Measurements from ENCODE around the gene ABCA7.

Gene ABCA7

GRCh38 chr19:1093330-1093729, 53.4 kb downstream of the ABCA7 start:
- Mint-ChIP-seq H3K4me1 (peaks cover 39% of the 10 kb centered on the region), H3K36me3 (ENCODE audit: low read depth) (no peaks in the 10 kb centered on the region), H3K27ac (no peak overlapping the region), H3K27me3 (ENCODE audit: low read depth, poor library complexity) (peaks cover 3% of the 10 kb centered on the region), H3K4me3 (peak overlapping the region; percentile 93), H3K9me3 (no peaks in the 10 kb centered on the region)
- no peak for TF ChIP-seq CTCF (IDR thresholded peaks at IDR 0.05)
- no peak for DNase-seq

DNA sequence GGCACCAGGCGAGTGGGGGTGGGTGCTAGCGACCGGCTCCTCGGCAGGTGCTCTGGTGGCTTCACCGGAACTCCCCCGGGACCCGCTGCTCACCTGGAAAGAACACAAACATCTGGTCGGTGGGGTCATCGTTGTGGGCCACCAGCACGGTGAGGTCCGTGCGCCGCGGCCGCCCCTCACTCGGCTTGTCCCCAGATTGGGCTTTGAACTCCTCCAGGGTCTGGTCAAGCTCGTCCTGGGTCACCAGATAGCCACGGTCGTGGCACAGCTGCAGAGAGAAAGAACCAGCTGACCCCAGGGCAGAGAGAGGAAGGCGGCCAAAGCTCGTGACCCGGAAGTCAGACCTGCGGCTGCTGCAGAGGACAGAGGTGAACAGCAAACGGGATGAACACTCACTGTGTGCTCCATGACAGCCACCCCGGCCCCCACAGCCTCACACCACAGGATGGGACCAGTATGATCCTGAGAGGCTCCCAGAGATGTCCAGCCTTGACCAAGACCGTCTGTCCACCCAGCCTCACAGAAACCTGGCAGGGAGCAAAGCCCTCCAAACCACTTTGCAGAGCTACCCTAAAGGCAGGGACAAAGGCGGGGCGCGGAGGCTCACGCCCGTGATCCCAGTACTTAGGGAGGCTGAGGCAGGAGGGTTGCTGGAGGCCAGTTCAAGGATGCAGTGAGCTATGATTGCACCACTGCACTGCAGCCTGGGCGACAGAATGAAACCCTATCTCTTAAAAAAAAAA, 54.1 kb downstream of the ABCA7 start:
- TF ChIP-seq CTCF (IDR thresholded peaks at IDR 0.05), result no peak
- DNase-seq, result no peak
- no peaks in the 10 kb centered on the region for H3K36me3 Mint-ChIP-seq (ENCODE audit: low read depth)
- peak overlapping the region; percentile 93 for H3K4me3 Mint-ChIP-seq
- peaks cover 4% of the 10 kb centered on the region for H3K9me3 Mint-ChIP-seq
- H3K27me3 Mint-ChIP-seq (ENCODE audit: low read depth, poor library complexity), result peaks cover 3% of the 10 kb centered on the region
- peaks cover 45% of the 10 kb centered on the region for H3K4me1 Mint-ChIP-seq
- no peak overlapping the region for H3K27ac Mint-ChIP-seq

- peaks cover 48% of the 10 kb centered on the region for H3K4me1 Mint-ChIP-seq
- H3K27ac Mint-ChIP-seq, result no peak overlapping the region
- peak overlapping the region; percentile 93 for H3K4me3 Mint-ChIP-seq
- H3K36me3 Mint-ChIP-seq (ENCODE audit: low read depth), result no peaks in the 10 kb centered on the region
- DNase-seq, result no peak
- no peak for TF ChIP-seq CTCF (IDR thresholded peaks at IDR 0.05)
- peaks cover 3% of the 10 kb centered on the region for H3K27me3 Mint-ChIP-seq (ENCODE audit: low read depth, poor library complexity)
- peaks cover 5% of the 10 kb centered on the region for H3K9me3 Mint-ChIP-seq
Observed at GRCh38 chr19:1094655-1094977, 54.7 kb downstream of the ABCA7 start.

DNA sequence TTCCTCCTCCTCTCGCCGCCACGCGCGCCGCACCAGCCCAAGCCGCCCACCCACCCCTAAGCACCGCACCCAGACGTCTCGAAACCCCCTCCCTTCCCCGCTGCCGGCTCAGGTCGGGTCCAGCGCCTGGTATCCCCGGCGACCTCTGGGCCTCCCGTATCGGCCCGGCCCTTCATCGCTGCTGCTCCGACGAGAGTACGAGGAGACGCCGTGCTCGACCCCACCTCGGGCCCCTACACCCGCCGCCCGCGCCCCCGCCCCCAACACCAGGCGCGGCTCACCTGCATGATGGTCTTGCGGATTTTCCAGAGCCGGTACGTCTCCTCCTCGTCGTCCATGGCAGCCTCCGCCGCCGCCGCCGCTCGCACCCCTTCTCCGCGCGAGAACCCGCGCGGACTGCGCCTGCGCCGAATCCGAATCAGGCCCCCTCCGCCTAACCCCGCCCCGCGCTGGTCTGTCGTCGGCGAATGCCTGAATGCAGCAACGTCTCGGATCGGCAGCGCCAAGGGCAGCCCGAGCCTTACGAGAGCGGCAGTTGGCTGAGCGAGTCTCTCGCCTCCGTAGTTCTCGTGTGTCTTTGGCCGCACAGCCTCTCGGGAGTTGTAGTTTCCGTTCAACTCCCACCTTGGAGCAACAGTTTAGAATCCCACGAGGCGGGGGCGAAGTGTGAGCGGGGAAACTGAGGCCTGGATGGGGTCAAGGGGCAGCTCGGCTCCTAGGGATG, 55.2 kb downstream of the ABCA7 start, which contains the start of gene POLR2E:
Gene POLR2E (minus strand): TSS at position 398 of the 724 bp plus-strand sequence. CDS start 60 bp downstream, at position 338.
- peak within 1 kb of the TSS; percentile 44 for H3K27ac Mint-ChIP-seq
- H3K9me3 Mint-ChIP-seq, result peaks cover 5% of the 10 kb centered on the region
- peaks cover 3% of the 10 kb centered on the region for H3K27me3 Mint-ChIP-seq (ENCODE audit: low read depth, poor library complexity)

GRCh38 chr19:1097810-1098176, 57.9 kb downstream of the ABCA7 start:
- H3K4me1 Mint-ChIP-seq, result peaks cover 68% of the 10 kb centered on the region
- peak overlapping the region; percentile 80 for H3K27ac Mint-ChIP-seq
- no peaks in the 10 kb centered on the region for H3K36me3 Mint-ChIP-seq (ENCODE audit: low read depth)
- H3K9me3 Mint-ChIP-seq, result peaks cover 5% of the 10 kb centered on the region
- no peak for DNase-seq
- H3K27me3 Mint-ChIP-seq (ENCODE audit: low read depth, poor library complexity), result peaks cover 3% of the 10 kb centered on the region
- peak overlapping the region; percentile 40 for H3K4me3 Mint-ChIP-seq
- TF ChIP-seq CTCF (IDR thresholded peaks at IDR 0.05), result no peak

More for the DNA sequence above, 55.2 kb downstream of the ABCA7 start, which contains the start of gene POLR2E:
- no peaks in the 10 kb centered on the region for H3K36me3 Mint-ChIP-seq (ENCODE audit: low read depth)
- H3K4me1 Mint-ChIP-seq, result peaks cover 52% of the 10 kb centered on the region
- no peak for TF ChIP-seq CTCF (IDR thresholded peaks at IDR 0.05)
- H3K4me3 Mint-ChIP-seq, result peak within 1 kb of the TSS; percentile 93
- peak; percentile 99 for DNase-seq
